ENCODE data around the gene RAC2.

Gene RAC2

DNA sequence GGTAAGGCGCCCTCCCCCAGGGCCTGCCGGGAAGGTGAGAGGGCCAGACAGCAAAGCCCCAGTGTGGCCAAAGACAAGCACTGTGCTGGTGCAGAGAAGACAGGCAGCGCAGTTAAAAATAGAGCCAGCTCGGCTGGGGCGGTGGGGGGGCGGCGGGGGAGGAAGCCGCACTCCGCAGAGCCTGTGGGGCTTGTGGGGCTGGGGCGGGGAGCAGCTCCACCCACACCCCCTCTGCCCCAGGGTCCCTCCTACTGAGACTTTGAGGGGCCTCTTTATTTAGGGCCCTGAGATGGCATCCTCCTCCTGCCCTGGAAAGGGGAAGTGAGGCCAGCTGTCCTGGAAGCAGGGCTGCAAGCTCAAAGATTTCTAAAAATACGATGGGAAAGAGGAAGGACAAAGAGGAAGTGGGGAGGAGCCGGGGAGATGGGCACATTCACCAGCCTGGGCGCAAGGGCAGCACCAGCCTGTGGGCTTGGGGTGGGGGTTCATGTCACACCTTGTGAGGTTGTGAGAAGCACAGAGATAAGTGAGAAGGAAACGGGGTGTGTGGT, 40.8 kb upstream of the RAC2 start:
- no peak overlapping the region for H3K9ac ChIP-seq
- H3K9me3 ChIP-seq (ENCODE audit: control insufficient read depth, low read length) = no peaks in the 10 kb centered on the region
- H3K4me2 ChIP-seq (ENCODE audit: low read length) = no peak overlapping the region
- H3K4me1 ChIP-seq = no peaks in the 10 kb centered on the region
- H3K36me3 ChIP-seq (ENCODE audit: control insufficient read depth, insufficient read depth, low read length) = no peaks in the 10 kb centered on the region
- H3K4me3 ChIP-seq (ENCODE audit: low read depth, low read length) = no peak overlapping the region
- no peaks in the 10 kb centered on the region for H3K79me2 ChIP-seq
- H3K27me3 ChIP-seq (ENCODE audit: control insufficient read depth, insufficient read depth, low read length) = no peaks in the 10 kb centered on the region
- TF ChIP-seq, protein P1, sequence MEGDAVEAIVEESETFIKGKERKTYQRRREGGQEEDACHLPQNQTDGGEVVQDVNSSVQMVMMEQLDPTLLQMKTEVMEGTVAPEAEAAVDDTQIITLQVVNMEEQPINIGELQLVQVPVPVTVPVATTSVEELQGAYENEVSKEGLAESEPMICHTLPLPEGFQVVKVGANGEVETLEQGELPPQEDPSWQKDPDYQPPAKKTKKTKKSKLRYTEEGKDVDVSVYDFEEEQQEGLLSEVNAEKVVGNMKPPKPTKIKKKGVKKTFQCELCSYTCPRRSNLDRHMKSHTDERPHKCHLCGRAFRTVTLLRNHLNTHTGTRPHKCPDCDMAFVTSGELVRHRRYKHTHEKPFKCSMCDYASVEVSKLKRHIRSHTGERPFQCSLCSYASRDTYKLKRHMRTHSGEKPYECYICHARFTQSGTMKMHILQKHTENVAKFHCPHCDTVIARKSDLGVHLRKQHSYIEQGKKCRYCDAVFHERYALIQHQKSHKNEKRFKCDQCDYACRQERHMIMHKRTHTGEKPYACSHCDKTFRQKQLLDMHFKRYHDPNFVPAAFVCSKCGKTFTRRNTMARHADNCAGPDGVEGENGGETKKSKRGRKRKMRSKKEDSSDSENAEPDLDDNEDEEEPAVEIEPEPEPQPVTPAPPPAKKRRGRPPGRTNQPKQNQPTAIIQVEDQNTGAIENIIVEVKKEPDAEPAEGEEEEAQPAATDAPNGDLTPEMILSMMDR (IDR thresholded peaks at IDR 0.05) = no peak
- H3K27ac ChIP-seq = no peak overlapping the region
- H2AFZ ChIP-seq = no peak overlapping the region

DNA sequence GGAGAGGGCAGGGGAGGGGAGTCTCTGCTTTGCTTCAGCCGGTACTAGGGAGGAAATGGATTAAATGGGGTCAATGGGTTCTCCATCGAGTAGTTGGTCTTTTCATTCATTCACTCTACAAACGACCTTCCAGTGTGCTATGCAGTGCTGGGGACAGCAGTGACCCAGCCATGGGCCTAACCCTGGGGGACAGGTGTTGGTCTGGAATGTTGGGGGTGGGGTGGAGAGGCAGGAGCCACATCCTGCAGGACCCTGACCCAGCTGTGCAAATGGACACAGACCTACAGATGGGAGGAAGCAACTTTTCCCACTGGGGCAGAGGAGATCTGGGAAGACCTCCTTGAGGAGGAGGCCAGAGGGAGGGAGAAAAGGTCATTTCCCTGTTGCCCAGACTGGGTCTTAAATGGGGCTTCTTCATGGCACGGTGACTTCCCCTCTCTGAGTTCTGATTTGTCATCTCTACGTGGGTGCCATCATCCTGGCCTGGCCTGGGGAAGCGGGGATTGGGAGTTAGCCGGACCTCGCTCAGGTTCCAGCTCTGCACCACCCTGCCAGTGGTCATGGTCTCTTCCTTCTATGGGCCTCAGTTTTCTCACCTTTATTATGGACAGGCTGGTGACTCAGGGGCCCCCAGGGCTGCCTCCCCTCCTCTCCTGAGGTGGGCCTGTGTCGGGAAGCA, 40.2 kb upstream of the RAC2 start:
- Histone ChIP-seq H3K4me3 (ENCODE audit: low read depth, low read length) (no peak overlapping the region), H3K4me2 (ENCODE audit: low read length) (no peak overlapping the region), H3K79me2 (no peaks in the 10 kb centered on the region), H3K27ac (no peak overlapping the region), H3K27me3 (ENCODE audit: control insufficient read depth, insufficient read depth, low read length) (no peaks in the 10 kb centered on the region), H3K9ac (no peak overlapping the region), H3K9me3 (ENCODE audit: control insufficient read depth, low read length) (no peaks in the 10 kb centered on the region), H2AFZ (no peak overlapping the region), H3K4me1 (no peaks in the 10 kb centered on the region), H3K36me3 (ENCODE audit: control insufficient read depth, insufficient read depth, low read length) (no peaks in the 10 kb centered on the region)
- TF ChIP-seq, protein P1 (IDR thresholded peaks at IDR 0.05) = no peak

DNA sequence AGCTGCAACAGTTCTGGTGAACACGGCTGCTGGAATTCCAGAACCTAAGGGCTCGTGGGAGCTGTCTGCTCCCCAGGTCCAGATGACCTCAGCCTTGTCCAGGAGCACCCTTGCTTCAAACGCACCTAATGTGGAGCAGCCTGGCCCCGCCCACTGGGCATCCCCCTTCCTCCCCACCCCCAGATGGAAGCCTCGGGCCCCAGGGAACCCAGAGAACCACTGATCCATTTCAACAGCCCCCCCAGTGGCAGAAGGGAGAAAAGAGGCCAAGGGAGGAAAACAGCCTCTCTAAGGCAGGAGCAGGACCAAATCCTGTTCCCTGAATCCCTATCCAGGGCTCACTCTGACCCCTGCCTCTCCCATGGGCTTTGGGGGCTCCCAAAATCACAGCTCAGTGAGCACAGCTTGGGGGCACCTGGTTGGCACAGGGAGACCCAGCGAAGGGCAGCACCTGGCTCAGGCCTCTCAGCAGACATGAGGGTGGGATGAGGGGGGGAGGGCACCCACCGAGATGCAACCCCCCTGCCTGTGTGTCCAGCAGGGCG, 39.4 kb upstream of the RAC2 start:
- H3K9me3 ChIP-seq (ENCODE audit: control insufficient read depth, low read length) = no peaks in the 10 kb centered on the region
- no peaks in the 10 kb centered on the region for H3K27me3 ChIP-seq (ENCODE audit: control insufficient read depth, insufficient read depth, low read length)
- TF ChIP-seq, protein P1 (IDR thresholded peaks at IDR 0.05) = no peak
- H3K36me3 ChIP-seq (ENCODE audit: control insufficient read depth, insufficient read depth, low read length) = no peaks in the 10 kb centered on the region
- H3K4me3 ChIP-seq (ENCODE audit: low read depth, low read length) = no peak overlapping the region
- H3K4me2 ChIP-seq (ENCODE audit: low read length) = no peak overlapping the region
- no peak overlapping the region for H3K27ac ChIP-seq
- no peaks in the 10 kb centered on the region for H3K79me2 ChIP-seq
- H3K4me1 ChIP-seq = no peaks in the 10 kb centered on the region
- H2AFZ ChIP-seq = no peak overlapping the region
- H3K9ac ChIP-seq = no peak overlapping the region

DNA sequence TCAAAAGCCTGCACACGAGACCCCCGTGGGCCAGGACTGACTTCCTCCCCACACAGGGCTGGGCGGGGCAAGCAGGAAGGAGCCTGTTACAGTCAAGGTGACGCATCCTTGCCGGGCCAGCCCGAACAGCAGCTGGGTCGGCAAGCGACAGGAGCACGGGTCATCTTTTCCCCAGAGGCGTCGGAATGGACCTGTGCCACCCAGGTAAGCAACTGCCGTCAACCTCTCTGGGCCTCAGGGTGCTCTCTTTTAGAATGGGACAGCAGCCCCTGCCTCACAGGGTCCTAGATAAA, 38.3 kb upstream of the RAC2 start, which contains the start of gene CYTH4:
CYTH4 (plus strand) TSS at position 124 of the 293 bp plus-strand sequence; CDS start at position 186, 62 bp downstream.
- no peaks in the 10 kb centered on the region for H3K4me1 ChIP-seq
- H3K36me3 ChIP-seq (ENCODE audit: control insufficient read depth, insufficient read depth, low read length) = no peaks in the 10 kb centered on the region
- H3K27me3 ChIP-seq (ENCODE audit: control insufficient read depth, insufficient read depth, low read length) = no peaks in the 10 kb centered on the region
- H3K4me3 ChIP-seq (ENCODE audit: low read depth, low read length) = peak within 1 kb of the TSS; percentile 22
- H3K79me2 ChIP-seq = no peaks in the 10 kb centered on the region
- no peak within 1 kb of the TSS for H3K4me2 ChIP-seq (ENCODE audit: low read length)
- TF ChIP-seq, protein P1 (IDR thresholded peaks at IDR 0.05) = no peak
- H3K9me3 ChIP-seq (ENCODE audit: control insufficient read depth, low read length) = no peaks in the 10 kb centered on the region
- H2AFZ ChIP-seq = no peak within 1 kb of the TSS
- H3K9ac ChIP-seq = no peak within 1 kb of the TSS
- H3K27ac ChIP-seq = no peak within 1 kb of the TSS
